Panc1 (cell line): Measurements from ENCODE around the gene ZDHHC19. TPM values are rescaled to one million over a fixed set of nuclear protein-coding genes. Genes with fewer than 3 reads are reported as not detected.
"Not testable (repeated sequence)": the region's sequence is repeated elsewhere in the genome, so short reads cannot be mapped to it uniquely, and the experiment has no call there.

Source experiments
- ATAC-seq: fragments of 200-7000 bp; cut with Tn5 transposase; 2 replicates; pipeline ENCODE4 v1.9.1; 2020; ENCODE audit warnings: mild to moderate bottlenecking, moderate library complexity
- BruUV-seq: library from RNA; stranded (reverse); fragments of 400-500 nt; replicated peaks from 2 replicates; lab custom pipeline; 2021; lab: Mats Ljungman, UMichigan
- CTCF ChIA-PET: fragments of 300-600 bp; sonication (Branson Sonifier 250); formaldehyde crosslinking; loops from one replicate; lab custom pipeline; 2022; ENCODE audit warnings: antibody characterized with exemption; lab: Charles Lee
- POLR2A ChIA-PET: fragments of 300-600 bp; sonication (Branson Sonifier 250); formaldehyde crosslinking; loops from one replicate; lab custom pipeline; 2022; ENCODE audit warnings: antibody characterized with exemption; lab: Charles Lee
- DNase-seq: peaks from one replicate; pipeline ENCODE4 v3.0.0-alpha.2; 2010; ENCODE audit warnings: low read depth, low spot score
- H3K27ac ChIP-seq: 2 replicates; pipeline ENCODE4 v1.5.1; 2011; ENCODE audit warnings: mild to moderate bottlenecking, low read length, inconsistent platforms
- H3K27me3 ChIP-seq: fragments of 200-500 bp; sonication (Bioruptor generic); 2 replicates; pipeline ENCODE4 v1.6.0; 2014; ENCODE audit warnings: low read length, inconsistent platforms; ENCODE audit not compliant: control insufficient read depth, insufficient read depth
- H3K36me3 ChIP-seq: fragments of 200-500 bp; sonication (Bioruptor generic); 2 replicates; pipeline ENCODE4 v1.5.1; 2014; ENCODE audit warnings: inconsistent platforms, mild to moderate bottlenecking, low read length, moderate library complexity; ENCODE audit not compliant: control insufficient read depth, insufficient read depth
- H3K4me1 ChIP-seq: 2 replicates; pipeline ENCODE4 v1.5.1; 2011; ENCODE audit warnings: inconsistent platforms, mild to moderate bottlenecking, low read length, moderate library complexity; ENCODE audit not compliant: control insufficient read depth, insufficient read depth
- H3K4me3 ChIP-seq, 2 experiments: 2 replicates each; pipeline ENCODE4 v1.5.1; 2011 to 2012; ENCODE audit warnings: low read depth in 2 of 2, low read length in 2 of 2, mild to moderate bottlenecking in 2 of 2, inconsistent platforms in 1 of 2, moderate library complexity in 1 of 2
- H3K9me3 ChIP-seq: fragments of 200-500 bp; sonication (Bioruptor generic); 2 replicates; pipeline ENCODE4 v1.5.1; 2014; ENCODE audit warnings: low read depth, mild to moderate bottlenecking, inconsistent platforms, low read length, moderate library complexity; ENCODE audit not compliant: control insufficient read depth, insufficient read depth
- POLR2AphosphoS5 ChIP-seq: IDR thresholded peaks from 2 replicates; pipeline ENCODE4 v1.6.1; 2012; ENCODE audit warnings: mild to moderate bottlenecking, low read depth, low read length, moderate library complexity
- SIN3A ChIP-seq: IDR thresholded peaks from 2 replicates; pipeline ENCODE4 v1.6.1; 2012; ENCODE audit warnings: low read depth, mild to moderate bottlenecking, low read length, moderate library complexity, borderline replicate concordance; ENCODE audit not compliant: insufficient read depth
- TCF7L2 ChIP-seq: IDR thresholded peaks from 2 replicates; pipeline ENCODE4 v1.6.1; 2011; ENCODE audit warnings: mild to moderate bottlenecking, low read depth, low read length, inconsistent platforms
- in situ Hi-C: cut with HindIII; loops from 2 replicates; pipeline ENCODE4 v1.10.0; 2016; ENCODE audit warnings: low sequenced_read_pairs, low pct_unique_long_range_greater_than_20kb
- intact Hi-C: fragments of 100-400 bp; cut with micrococcal nuclease; formaldehyde crosslinking; loops from one replicate; pipeline ENCODE4 v1.10.0; 2022; ENCODE audit not compliant: unreplicated experiment
- total RNA-seq: library from RNA; stranded (reverse); gene quantifications from one replicate; pipeline ENCODE4 v1.2.1, GENCODE V29; 2021; ENCODE audit not compliant: unreplicated experiment
- TF ChIP-seq, protein P1 (sequence below), 2 experiments: IDR thresholded peaks; 2 replicates each; pipeline ENCODE4 v1.6.1; 2011 to 2012; ENCODE audit warnings: low read depth in 2 of 2, control low read depth in 1 of 2, low read length in 1 of 2, mild to moderate bottlenecking in 1 of 2, moderate library complexity in 1 of 2; ENCODE audit not compliant: insufficient read depth in 1 of 2
- TF ChIP-seq, protein P2 (sequence below): fragments of 450-650 bp; IDR thresholded peaks from 2 replicates; pipeline ENCODE4 v1.5.1; 2017; ENCODE audit warnings: mild to moderate bottlenecking

The ZDHHC19 gene
- total RNA-seq, 1 experiment from 2014 or later = 0.33 TPM

DNA sequence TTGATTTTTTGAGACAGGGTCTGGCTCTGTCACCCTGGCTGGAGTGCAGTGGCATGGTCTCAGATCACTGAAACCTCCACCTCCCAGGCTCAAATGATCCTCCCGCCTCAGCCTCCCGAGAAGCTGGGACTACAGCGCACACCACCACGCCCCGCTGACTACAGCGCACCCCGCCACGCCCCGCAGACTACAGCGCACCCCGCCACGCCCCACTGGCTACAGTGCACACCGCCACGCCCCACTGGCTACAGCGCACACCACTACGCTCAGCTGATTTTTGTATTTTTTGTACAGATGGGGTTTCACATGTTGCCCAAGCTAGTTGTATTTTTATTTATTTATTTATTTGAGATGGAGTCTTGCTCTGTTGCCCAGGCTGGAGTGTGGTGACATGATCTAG lies 40.7 kb upstream of the ZDHHC19 start:
- CTCF ChIA-PET = no interaction called here
- intact Hi-C loops (no loop called here), in situ Hi-C loops (no loop called here)
- DNase-seq = no peak
- no TSS peak for BruUV-seq
- TF ChIP-seq SIN3A (no peak), POLR2AphosphoS5 (no peak)
- TF ChIP-seq, protein P1, sequence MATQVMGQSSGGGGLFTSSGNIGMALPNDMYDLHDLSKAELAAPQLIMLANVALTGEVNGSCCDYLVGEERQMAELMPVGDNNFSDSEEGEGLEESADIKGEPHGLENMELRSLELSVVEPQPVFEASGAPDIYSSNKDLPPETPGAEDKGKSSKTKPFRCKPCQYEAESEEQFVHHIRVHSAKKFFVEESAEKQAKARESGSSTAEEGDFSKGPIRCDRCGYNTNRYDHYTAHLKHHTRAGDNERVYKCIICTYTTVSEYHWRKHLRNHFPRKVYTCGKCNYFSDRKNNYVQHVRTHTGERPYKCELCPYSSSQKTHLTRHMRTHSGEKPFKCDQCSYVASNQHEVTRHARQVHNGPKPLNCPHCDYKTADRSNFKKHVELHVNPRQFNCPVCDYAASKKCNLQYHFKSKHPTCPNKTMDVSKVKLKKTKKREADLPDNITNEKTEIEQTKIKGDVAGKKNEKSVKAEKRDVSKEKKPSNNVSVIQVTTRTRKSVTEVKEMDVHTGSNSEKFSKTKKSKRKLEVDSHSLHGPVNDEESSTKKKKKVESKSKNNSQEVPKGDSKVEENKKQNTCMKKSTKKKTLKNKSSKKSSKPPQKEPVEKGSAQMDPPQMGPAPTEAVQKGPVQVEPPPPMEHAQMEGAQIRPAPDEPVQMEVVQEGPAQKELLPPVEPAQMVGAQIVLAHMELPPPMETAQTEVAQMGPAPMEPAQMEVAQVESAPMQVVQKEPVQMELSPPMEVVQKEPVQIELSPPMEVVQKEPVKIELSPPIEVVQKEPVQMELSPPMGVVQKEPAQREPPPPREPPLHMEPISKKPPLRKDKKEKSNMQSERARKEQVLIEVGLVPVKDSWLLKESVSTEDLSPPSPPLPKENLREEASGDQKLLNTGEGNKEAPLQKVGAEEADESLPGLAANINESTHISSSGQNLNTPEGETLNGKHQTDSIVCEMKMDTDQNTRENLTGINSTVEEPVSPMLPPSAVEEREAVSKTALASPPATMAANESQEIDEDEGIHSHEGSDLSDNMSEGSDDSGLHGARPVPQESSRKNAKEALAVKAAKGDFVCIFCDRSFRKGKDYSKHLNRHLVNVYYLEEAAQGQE (IDR thresholded peaks at IDR 0.05; ENCODE audit: insufficient read depth in 1 of 2, low read depth in 2 of 2, low read length in 1 of 2) = no peak
- TF ChIP-seq, protein P2, sequence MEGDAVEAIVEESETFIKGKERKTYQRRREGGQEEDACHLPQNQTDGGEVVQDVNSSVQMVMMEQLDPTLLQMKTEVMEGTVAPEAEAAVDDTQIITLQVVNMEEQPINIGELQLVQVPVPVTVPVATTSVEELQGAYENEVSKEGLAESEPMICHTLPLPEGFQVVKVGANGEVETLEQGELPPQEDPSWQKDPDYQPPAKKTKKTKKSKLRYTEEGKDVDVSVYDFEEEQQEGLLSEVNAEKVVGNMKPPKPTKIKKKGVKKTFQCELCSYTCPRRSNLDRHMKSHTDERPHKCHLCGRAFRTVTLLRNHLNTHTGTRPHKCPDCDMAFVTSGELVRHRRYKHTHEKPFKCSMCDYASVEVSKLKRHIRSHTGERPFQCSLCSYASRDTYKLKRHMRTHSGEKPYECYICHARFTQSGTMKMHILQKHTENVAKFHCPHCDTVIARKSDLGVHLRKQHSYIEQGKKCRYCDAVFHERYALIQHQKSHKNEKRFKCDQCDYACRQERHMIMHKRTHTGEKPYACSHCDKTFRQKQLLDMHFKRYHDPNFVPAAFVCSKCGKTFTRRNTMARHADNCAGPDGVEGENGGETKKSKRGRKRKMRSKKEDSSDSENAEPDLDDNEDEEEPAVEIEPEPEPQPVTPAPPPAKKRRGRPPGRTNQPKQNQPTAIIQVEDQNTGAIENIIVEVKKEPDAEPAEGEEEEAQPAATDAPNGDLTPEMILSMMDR = no peak
- no peak overlapping the region for H3K27ac ChIP-seq
- H3K4me3 ChIP-seq = no peak overlapping the region
- no peaks in the 10 kb centered on the region for H3K27me3 ChIP-seq
- POLR2A ChIA-PET = no interaction called here
- no peaks in the 10 kb centered on the region for H3K9me3 ChIP-seq
- peaks cover 8% of the 10 kb centered on the region; the same call in 1 of the 2 replicates for H3K36me3 ChIP-seq
- no peaks in the 10 kb centered on the region for H3K4me1 ChIP-seq
- no peak for ATAC-seq

DNA sequence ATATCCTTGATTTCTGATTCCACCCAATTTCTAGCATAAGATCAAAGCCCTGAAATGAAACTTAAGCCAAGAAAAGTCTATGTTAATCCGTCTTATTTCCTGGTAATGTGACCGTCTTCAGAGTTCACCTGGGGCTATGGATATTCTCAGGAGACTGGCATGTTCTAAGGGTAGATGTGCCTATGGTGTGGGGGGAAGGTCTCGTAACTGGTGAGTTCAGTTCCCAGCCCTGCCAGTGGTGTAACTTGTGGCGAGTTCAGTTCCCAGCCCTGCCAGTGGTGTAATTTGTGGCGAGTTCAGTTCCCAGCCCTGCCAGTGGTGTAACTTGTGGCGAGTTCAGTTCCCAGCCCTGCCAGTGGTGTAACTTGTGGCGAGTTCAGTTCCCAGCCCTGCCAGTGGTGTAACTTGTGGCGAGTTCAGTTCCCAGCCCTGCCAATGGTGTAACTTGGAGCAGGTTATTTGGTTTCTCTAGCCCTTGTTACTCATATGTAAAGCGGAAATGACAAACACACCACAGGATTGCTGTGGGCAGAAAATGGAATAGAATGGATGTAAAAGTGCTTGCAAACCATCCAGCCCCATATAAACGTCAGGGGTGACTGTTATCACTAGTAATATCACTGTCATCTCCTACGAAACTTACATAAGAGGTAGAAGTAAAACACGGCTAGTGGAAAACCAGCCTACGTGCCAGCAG lies 35.6 kb upstream of the ZDHHC19 start:
- DNase-seq = no peak
- ChIA-PET POLR2A (no interaction called here), CTCF (no interaction called here)
- Histone ChIP-seq H3K27ac (no peak overlapping the region), H3K4me1 (no peaks in the 10 kb centered on the region), H3K9me3 (no peaks in the 10 kb centered on the region), H3K4me3 (no peak overlapping the region), H3K27me3 (no peaks in the 10 kb centered on the region), H3K36me3 (peaks cover 12% of the 10 kb centered on the region; the same call in 1 of the 2 replicates)
- BruUV-seq = no TSS peak
- ATAC-seq = no peak
- in situ Hi-C loops = no loop called here
- TF ChIP-seq TCF7L2 (no peak), POLR2AphosphoS5 (no peak), SIN3A (no peak)
- TF ChIP-seq, protein P1 (IDR thresholded peaks at IDR 0.05; ENCODE audit: insufficient read depth in 1 of 2, low read depth in 2 of 2, low read length in 1 of 2) = no peak
- TF ChIP-seq, protein P2 = no peak
- intact Hi-C loops = no loop called here

DNA sequence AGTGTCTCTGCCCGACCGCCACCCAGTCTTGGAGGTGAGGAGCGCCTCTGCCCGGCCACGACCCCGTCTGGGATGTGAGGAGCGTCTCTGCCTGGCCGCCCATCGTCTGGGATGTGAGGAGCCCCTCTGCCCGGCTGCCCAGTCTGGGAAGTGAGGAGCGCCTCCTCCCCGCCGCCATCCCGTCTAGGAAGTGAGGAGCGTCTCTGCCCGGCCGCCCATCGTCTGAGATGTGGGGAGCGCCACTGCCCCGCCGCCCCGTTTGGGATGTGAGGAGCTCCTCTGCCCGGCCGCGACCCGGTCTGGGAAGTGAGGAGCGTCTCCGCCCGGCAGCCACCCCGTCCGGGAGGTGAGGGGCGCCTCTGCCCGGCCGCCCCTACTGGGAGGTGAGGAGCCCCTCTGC lies 33.0 kb upstream of the ZDHHC19 start:
- peaks cover 18% of the 10 kb centered on the region for H3K36me3 ChIP-seq
- intact Hi-C loops, H3K9me3 ChIP-seq, H3K27me3 ChIP-seq, in situ Hi-C loops, ATAC-seq, BruUV-seq, H3K4me1 ChIP-seq, POLR2A ChIA-PET, H3K4me3 ChIP-seq, DNase-seq, H3K27ac ChIP-seq, CTCF ChIA-PET: not testable (repeated sequence)
